Measurements from ENCODE around the gene KCTD5.
"Not testable (repeated sequence)": the region's sequence is repeated elsewhere in the genome, so short reads cannot be mapped to it uniquely, and the experiment has no call there.

DNA sequence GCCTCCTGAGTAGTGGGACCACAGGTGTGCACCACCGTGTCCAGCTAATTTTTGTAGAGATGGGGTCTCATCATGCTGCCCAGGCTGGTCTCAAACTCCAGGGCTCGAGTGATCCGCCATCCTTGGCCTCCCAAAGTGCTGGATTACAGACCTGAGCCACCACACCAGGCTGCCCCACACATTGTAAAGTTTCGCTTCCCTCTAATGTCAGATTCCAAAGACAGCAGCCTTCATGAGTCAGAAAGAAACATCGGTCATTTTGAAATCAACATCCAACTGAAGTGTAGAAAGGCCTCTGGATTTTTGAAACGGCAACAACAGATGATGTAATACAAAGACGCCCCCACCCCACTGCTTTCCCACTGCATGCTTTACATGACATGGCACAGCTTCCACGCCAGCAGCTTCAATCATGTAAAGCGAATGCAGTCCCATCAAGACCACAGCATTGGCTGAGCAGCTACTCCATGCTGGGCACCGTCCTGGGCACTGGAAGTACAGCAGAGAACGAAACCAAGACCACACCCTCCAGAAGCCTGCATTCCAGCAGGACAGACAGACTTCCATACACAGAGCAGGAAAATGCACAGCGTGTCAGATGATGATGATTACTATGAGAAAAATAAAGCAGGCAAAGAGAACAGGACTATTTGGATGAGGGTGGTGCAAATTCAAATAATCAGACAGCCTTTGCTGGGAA, 37.4 kb upstream of the KCTD5 start:
- TF ChIP-seq, protein P1, sequence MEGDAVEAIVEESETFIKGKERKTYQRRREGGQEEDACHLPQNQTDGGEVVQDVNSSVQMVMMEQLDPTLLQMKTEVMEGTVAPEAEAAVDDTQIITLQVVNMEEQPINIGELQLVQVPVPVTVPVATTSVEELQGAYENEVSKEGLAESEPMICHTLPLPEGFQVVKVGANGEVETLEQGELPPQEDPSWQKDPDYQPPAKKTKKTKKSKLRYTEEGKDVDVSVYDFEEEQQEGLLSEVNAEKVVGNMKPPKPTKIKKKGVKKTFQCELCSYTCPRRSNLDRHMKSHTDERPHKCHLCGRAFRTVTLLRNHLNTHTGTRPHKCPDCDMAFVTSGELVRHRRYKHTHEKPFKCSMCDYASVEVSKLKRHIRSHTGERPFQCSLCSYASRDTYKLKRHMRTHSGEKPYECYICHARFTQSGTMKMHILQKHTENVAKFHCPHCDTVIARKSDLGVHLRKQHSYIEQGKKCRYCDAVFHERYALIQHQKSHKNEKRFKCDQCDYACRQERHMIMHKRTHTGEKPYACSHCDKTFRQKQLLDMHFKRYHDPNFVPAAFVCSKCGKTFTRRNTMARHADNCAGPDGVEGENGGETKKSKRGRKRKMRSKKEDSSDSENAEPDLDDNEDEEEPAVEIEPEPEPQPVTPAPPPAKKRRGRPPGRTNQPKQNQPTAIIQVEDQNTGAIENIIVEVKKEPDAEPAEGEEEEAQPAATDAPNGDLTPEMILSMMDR (IDR thresholded peaks at IDR 0.05; ENCODE audit: poor library complexity): not testable (repeated sequence)
- TF ChIP-seq EZH2 (IDR thresholded peaks at IDR 0.05; ENCODE audit: borderline replicate concordance); EZH2phosphoT487 (IDR thresholded peaks at IDR 0.05; ENCODE audit: low read depth, severe bottlenecking, unreplicated experiment): not testable (repeated sequence)

All from hepatocyte (in vitro differentiated cells).